ENCODE data around the gene GNG12.
"Not testable (repeated sequence)": the region's sequence is repeated elsewhere in the genome, so short reads cannot be mapped to it uniquely, and the experiment has no call there.

GNG12 gene

GRCh38 chr1:67657152-67657551 lies 176.1 kb downstream of the GNG12 start:
- DNase-seq (ENCODE audit: low read depth in 2 of 3, low spot score in 2 of 3) = not testable (repeated sequence)

GRCh38 chr1:67655581-67655980 lies 177.7 kb downstream of the GNG12 start:
- DNase-seq (ENCODE audit: low read depth in 2 of 3, low spot score in 2 of 3) = no peak

GRCh38 chr1:67653304-67653703 lies 180.0 kb downstream of the GNG12 start:
- no peak for DNase-seq (ENCODE audit: low read depth in 2 of 3, low spot score in 2 of 3)

GRCh38 chr1:67652800-67653199 lies 180.5 kb downstream of the GNG12 start:
- DNase-seq (ENCODE audit: low read depth in 2 of 3, low spot score in 2 of 3) = no peak
